ENCODE results near the gene AP2B1.

DNA sequence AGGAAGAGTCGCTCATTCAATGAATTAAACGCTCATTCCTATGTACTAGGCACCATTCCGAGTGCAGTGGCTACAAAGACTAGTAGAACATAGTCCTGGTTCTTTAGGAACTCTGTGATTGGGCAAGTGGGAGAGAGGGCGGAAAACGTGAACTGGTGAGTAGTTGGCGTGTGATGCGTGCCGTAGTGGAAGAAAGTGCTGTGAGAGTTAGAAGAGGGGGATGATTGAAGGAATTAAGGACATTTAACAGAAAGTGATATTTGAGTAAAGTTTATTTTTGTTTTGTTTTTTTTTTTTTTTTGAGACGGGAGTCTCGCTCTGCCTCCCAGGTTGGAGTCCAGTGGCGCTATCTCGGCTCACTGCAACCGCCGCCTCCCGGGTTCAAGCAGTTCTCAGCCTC lies 18.6 kb upstream of the AP2B1 start:
- TF ChIP-seq, protein P1, sequence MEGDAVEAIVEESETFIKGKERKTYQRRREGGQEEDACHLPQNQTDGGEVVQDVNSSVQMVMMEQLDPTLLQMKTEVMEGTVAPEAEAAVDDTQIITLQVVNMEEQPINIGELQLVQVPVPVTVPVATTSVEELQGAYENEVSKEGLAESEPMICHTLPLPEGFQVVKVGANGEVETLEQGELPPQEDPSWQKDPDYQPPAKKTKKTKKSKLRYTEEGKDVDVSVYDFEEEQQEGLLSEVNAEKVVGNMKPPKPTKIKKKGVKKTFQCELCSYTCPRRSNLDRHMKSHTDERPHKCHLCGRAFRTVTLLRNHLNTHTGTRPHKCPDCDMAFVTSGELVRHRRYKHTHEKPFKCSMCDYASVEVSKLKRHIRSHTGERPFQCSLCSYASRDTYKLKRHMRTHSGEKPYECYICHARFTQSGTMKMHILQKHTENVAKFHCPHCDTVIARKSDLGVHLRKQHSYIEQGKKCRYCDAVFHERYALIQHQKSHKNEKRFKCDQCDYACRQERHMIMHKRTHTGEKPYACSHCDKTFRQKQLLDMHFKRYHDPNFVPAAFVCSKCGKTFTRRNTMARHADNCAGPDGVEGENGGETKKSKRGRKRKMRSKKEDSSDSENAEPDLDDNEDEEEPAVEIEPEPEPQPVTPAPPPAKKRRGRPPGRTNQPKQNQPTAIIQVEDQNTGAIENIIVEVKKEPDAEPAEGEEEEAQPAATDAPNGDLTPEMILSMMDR (IDR thresholded peaks at IDR 0.05), result no peak
- TF ChIP-seq POLR2A (IDR thresholded peaks at IDR 0.05), result no peak

Measured in right lobe of liver (tissue), 4 donors.